K562 (cell line): ENCODE results near the gene LTBR. TPM values are rescaled to one million over a fixed set of nuclear protein-coding genes. Genes with fewer than 3 reads are reported as not detected.

ENCODE experiments used
- CBFB ChIP-seq: sonication (generic); formaldehyde crosslinking; IDR thresholded peaks from 2 replicates; pipeline ENCODE4 v1.4.0; 2020; ENCODE audit warnings: mild to moderate bottlenecking, missing genetic modification reagents
- DPF2 ChIP-seq: fragments of 450-650 bp; IDR thresholded peaks from 2 replicates; pipeline ENCODE4 v1.6.1; 2016
- ELF1 ChIP-seq: fragments of 200-800 bp; sonication (Bioruptor generic); IDR thresholded peaks from 2 replicates; pipeline ENCODE4 v1.6.1; 2016; ENCODE audit warnings: missing genetic modification characterization, missing compliant biosample characterization
- NFRKB ChIP-seq: fragments of 450-650 bp; IDR thresholded peaks from 2 replicates; pipeline ENCODE4 v1.6.1; 2016; ENCODE audit warnings: low read depth
- SMAD3 ChIP-seq: fragments of 450-650 bp; formaldehyde crosslinking; conservative IDR thresholded peaks from 2 replicates; pipeline ENCODE4 v1.4.0; 2020; ENCODE audit warnings: mild to moderate bottlenecking
- polyA plus RNA-seq, 8 experiments: library from polyadenylated mRNA; depleted of rRNA in 4 of 8; stranded (reverse) in 5 of 8; unstranded in 3 of 8; fragments of >200 nt; fragmentation: Nextera tagmentation in 2 of 8; fragmentation: Illumina TruSeq in 1 of 8; extraction: Ambion mirVana in 2 of 8; extraction: Trizol in 1 of 8; gene quantifications; 2 replicates each; pipeline versions ENCODE4 v1.2.1 to v1.2.3, GENCODE V29; 2011 to 2014; ENCODE audit warnings: inconsistent platforms in 1 of 8, missing spikeins in 1 of 8
- total RNA-seq, 7 experiments: library from RNA; depleted of rRNA in 6 of 7; stranded (reverse); fragments of >200 nt in 6 of 7; fragmentation: Illumina TruSeq in 2 of 7; extraction: Trizol in 2 of 7; gene quantifications; 2 replicates each; pipeline versions ENCODE4 v1.2.1 to v1.2.3, GENCODE V29; 2011 to 2021; ENCODE audit warnings: low replicate concordance in 1 of 7
- TF ChIP-seq, protein P1 (sequence below): sonication (generic); formaldehyde crosslinking; IDR thresholded peaks from 2 replicates; pipeline ENCODE4 v1.8.0; 2022; ENCODE audit warnings: mild to moderate bottlenecking, missing genetic modification reagents

The LTBR gene
- total and polyA plus RNA-seq, 9 of the 15 experiments (the other 6 are each of a cell fraction or from before 2014, with no cell fraction given): 0.96 to 69.0 (median 35.3) TPM

DNA sequence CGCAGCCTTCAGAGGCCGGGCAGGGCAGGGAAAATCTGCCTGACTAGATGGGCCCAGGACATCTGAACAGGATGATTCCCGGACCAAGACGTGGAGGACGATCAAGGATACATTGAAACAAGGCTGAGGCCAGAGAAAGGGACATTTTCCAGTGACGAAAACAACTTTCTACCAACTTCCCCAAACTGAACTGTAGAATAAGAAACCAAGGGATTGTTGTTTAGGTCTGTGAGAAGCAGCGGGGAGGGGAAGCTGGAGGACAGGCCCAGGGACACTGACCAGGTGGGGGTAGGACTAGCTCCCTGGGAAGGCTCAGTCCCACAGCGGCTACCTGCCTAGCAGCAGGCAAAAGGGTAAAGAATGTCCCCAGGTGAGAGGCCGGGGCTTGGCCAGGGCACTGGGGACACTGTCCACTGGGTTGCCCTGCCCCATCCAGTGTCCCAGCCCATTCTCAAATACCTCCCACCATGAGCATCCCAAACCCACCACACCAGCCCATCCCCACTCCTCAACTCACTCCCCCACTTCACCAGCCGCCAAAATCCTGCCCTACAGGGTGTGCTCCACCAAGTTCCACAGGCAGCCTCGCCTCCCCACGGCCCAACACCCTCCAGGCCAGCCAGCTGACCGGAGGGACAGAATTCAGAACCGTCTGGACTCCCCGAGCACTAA lies 43.1 kb upstream of the LTBR start (continued):
- TF ChIP-seq, protein P1, sequence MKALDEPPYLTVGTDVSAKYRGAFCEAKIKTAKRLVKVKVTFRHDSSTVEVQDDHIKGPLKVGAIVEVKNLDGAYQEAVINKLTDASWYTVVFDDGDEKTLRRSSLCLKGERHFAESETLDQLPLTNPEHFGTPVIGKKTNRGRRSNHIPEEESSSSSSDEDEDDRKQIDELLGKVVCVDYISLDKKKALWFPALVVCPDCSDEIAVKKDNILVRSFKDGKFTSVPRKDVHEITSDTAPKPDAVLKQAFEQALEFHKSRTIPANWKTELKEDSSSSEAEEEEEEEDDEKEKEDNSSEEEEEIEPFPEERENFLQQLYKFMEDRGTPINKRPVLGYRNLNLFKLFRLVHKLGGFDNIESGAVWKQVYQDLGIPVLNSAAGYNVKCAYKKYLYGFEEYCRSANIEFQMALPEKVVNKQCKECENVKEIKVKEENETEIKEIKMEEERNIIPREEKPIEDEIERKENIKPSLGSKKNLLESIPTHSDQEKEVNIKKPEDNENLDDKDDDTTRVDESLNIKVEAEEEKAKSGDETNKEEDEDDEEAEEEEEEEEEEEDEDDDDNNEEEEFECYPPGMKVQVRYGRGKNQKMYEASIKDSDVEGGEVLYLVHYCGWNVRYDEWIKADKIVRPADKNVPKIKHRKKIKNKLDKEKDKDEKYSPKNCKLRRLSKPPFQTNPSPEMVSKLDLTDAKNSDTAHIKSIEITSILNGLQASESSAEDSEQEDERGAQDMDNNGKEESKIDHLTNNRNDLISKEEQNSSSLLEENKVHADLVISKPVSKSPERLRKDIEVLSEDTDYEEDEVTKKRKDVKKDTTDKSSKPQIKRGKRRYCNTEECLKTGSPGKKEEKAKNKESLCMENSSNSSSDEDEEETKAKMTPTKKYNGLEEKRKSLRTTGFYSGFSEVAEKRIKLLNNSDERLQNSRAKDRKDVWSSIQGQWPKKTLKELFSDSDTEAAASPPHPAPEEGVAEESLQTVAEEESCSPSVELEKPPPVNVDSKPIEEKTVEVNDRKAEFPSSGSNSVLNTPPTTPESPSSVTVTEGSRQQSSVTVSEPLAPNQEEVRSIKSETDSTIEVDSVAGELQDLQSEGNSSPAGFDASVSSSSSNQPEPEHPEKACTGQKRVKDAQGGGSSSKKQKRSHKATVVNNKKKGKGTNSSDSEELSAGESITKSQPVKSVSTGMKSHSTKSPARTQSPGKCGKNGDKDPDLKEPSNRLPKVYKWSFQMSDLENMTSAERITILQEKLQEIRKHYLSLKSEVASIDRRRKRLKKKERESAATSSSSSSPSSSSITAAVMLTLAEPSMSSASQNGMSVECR (CRISPR knock-in tag): peak; percentile 41; the same call in 1 of the 2 replicates
- TF ChIP-seq NFRKB: no peak
- no peak for TF ChIP-seq SMAD3
- TF ChIP-seq DPF2: 0 out of 2 replicates have a peak, but pooled peaks have one; percentile 45
- no peak for TF ChIP-seq ELF1 (tag)
- no peak for TF ChIP-seq CBFB (CRISPR knock-in tag)
- TF ChIP-seq, all 486 proteins: peak for 11
